Activated CD4-positive, CD25-positive, alpha-beta regulatory T cell (primary cell): ENCODE data around the gene XRCC1.
"Not testable (repeated sequence)": the region's sequence is repeated elsewhere in the genome, so short reads cannot be mapped to it uniquely, and the experiment has no call there.

Experiments
- DNase-seq, 4 experiments: peaks; one replicate each; lab custom pipeline; 2025; lab: John Stamatoyannopoulos, UW

Gene XRCC1

DNA sequence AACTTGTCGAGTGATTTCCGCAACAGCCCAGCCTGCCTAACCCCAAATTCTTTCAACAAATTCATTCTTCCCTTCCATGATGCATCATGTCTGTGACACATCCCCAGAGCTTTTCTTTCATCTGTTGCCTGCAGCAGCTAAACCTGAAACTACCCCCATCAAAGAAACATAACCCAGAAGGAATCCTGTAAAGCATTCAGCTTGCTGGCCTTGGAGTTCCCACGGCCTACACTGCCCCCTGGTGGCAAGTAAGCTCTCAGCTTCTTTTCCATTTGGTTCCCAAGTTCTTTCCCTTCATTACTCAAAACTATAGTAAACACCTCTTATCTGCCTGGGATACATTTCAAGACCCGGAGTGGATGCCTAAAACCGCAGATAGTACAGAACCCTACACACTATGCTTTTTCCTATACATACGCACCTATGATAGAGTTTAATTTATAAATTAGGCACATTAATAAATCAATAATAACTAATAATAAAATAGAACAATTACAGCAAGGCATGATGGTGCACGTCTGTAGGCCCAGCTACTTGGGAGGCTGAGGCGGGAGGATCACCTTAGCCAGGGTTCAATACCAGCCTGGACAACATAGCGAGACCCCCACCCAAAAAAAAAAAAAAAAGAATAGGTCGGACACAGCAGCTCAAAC lies 55.8 kb downstream of the XRCC1 start:
- peak; percentile 55 to 69 (median 66) for DNase-seq

DNA sequence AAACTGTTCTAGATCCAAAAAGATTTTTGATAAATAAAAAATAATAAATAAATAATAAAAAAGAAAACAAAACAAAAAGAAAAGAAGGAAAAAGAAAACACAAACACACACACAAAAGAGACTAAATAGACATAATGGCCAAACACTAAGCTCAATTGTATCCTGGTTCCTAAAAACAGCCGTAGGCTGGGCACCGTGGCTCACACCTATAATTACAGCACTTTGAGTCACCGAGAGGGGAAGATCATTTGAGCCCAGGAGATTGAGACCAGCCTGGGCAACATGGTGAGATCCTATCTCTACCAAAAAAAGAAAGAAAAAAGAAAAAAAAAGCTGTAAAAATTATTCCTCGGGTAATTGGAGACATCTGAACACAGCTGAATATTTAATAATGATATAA lies 57.3 kb downstream of the XRCC1 start:
- DNase-seq, result no peak

DNA sequence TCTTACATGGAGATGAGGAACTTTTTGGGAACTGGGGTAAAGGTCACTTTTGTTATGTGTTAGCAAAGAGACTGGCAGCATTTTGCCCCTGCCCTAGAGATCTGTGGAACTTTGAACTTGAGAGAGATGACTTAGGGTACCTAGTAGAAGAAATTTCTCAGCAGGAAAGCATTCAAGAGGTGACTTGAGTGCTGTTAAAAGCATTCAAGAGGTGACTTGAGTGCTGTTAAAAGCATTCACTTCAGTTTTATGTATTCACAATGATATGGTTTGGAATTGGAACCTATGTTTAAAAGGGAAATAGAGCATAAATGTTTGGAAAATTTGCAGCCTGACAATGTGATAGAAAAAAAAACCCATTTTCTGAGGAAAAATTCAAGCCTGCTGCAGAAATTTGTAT lies 62.9 kb downstream of the XRCC1 start:
- not testable (repeated sequence) for DNase-seq

DNA sequence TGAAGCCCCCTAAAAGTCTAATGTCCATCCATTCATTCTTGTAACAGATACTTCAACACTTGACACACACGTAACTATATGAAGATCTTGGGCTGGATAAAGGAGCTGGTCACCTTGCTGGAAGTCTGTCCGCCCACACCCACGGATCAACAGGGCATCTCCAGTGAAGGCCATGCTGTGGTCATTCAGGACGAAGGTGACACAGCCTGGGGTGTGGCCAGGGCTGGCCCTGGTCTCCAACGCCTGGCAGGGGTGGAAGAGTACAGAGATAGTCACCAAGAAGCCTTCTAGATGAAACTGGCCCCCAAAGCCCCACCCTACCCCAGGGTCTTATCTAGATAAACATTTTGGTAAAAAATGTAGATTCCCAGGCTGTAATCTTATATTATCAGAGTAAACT lies 64.0 kb downstream of the XRCC1 start:
- DNase-seq, result no peak

DNA sequence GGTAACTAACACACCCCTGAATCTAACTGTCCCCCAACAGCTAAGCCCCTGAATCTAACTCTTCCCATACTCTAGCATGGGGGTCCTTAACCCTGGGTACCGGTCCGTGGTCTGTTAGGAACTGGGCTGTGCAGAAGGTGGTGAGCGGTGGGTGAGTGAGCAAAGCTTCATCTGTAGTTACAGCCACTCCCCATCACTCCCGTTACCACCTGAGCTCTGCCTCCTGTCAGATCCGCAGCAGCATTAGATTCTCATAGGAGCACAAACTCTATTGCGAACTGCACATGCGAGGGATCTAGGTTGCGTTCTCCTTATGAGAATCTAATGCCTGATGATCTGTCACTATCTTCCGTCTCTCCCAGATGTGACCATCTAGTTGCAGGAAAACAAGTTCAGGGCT lies 64.6 kb downstream of the XRCC1 start:
- DNase-seq, result no peak

DNA sequence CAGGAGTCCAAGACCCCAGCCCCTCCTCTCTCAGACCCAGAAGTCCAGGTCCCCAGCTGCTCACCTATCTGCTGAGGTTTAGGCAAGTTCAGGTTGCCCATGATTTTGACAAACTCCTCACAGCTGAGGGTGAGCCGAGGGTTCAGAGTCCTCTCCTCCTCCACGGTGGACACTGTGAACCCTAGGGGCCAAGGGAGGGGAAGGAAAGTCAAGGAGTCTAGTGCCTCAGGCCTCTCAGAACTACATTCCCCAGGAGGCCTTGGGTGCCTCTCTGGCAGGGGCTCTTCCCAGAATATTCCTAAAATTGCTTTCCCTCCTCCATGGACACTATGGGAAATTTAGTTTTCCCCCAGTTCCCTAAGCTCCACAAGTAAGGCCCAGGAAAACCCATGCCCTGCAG lies 67.4 kb downstream of the XRCC1 start:
- no peak for DNase-seq

DNA sequence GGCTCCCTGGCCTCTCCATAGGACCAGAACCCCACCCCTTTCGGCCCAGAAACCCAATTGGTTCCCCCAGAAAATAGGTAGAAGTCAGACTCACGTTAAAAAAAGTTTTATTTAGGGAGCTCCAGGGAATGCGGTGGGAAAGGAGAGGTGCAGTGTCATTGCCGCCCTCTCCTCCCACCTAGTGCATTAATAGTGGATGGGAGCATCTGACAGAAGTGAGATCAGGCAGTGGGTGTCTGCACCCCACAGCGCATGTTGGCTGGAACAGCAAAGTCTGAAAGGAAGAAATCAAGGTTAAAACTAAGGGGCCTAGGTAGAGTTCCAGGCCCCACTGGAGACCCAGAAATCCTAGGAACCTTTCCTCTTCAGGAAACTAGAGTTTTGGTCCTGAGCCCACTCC lies 68.7 kb downstream of the XRCC1 start:
- no peak for DNase-seq

DNA sequence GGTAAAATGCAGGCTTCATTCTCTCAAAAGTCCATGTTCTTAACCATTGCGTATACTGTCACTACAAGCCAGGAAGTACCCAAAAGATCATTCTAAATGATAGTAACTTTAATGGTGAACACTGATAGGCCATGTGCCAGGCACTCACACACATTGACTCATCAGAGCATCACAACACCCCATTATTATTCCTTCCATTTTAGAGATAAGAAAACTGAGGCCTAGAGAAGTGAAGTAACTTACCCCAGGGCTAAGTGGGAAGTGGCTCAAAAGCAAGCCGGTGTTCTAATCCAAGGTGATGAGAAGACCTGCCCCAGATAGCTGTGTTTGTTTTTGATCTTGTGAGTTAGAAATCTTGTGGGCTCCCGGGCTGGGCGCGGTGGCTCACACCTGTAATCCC lies 69.4 kb downstream of the XRCC1 start:
- DNase-seq, result no peak

DNA sequence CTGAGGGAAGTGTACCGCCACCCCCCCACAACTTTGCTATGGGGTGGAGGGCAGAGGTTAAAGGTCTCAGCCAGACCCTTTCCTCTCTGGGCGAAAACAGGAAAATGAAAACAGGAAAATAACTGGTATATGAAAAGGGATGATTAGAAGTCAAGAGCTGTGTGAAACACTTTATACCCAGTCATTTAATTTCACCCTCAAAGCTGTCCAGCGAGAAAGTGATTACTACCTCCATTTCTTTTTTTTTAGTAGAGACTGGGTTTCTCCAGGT lies 70.2 kb downstream of the XRCC1 start:
- no peak for DNase-seq

DNA sequence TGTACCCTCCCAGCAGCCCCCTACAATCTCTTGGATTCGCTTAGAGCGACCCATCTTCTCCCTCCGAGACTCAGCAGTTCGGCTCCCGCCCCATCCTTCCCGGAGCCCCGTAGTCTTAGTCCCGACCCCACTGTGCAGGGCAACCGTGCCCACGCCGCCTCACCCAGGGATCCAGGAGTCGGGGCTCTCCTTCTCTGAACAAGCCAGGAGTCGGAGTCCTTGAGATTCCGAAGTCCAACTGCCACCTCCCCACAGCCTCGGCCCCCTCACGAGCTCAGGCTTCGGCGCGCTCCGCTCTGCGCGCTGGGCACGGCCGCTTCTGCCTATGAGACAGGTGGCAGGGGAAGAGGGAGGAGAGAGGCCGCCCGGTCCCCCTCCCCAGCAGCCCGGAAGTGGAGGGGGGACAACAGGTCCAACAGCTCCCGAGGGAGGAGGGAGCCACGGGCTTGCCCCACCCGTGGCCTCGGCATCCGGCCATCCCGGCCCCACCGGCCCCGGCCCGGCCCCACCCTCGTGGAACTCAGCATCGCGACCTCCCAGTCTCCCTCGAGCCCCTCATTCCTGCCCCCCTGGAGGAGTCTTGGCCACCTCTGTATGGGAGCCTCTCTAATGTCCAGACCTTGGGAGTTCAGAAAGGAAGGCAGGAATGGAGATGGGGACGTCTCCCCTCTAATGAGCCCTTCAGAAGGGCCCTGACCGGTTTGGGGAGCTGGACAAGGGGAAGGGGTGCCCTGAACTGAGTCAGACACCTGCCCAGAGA lies 70.7 kb downstream of the XRCC1 start, which contains the start of gene PHLDB3:
Gene PHLDB3 (minus strand): TSS at position 321 of the 760 bp plus-strand sequence. CDS start 628 bp downstream, outside the sequence.
- peak; percentile 29 to 51 (median 31) for DNase-seq

DNA sequence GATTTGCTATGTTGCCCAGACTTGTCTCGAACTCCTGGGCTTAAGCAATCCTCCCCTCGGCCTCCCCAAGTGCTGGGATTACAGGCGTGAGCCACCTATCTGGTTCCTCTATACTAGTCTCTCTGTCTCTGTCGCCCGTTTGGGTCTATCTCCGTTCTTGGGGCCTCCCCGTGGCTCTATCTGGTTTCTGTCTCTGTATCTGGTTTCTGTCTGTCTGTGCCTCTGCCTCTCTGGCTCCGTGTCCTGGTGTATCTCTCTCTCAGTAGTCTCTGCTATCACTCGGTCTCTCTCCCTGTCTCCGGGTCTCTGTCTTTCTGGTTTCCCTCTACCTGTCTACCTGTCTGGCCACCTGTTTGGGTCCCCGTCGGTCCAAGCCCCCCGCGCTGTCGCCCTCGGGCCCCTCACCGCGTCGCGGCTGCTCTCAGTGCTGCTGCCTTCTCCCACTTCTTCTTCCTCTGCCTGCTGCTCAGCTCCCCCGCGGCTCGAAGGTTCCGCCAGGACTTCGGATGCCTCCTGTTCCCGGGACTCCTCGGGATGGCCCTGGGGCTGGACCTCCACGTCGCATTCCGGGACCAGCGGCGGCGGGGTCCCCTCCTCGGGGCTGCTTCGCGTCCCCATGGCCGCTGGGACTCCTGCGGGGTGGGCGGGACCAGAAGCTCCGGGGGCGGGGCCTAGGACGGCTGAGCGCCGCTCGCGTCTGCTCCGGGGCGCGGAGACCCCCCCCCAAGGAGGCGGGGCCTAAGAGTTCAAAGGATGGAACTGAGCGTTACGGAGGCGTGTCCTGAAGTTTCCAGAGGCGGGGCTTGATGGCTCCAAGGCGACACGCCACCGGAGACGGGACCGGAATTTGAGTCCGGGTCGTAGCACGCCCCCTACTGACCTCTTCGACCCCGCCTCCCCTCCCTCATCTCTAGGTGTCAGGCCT lies 71.6 kb downstream of the XRCC1 start:
- peak; percentile 96 to 98 (median 98) for DNase-seq

DNA sequence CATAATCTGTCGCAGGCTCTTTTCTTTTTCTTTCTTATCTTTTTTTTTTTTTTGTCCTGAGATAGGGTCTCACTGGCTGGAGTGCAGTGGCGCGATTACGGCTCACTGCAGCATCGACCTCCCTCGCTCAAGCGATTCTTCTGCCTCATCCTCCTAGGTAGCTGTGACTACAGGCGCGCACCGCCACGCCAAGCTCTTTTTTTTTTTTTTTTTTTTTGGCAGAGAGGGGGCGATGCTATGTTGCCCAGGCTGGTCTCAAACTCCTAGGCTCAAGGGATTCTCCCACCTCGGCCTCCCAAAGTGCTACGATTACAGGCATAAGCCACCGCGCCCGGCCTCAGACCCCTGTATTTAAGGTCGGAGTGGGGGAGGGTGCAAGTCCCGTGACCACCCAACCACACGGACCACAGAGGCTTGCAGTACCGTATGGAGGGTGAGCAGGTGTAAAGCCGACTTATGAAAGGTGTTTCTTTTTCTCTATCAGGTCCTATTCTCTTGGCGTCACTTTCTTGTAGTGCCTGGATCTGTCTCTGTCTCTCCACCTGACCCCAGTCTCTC lies 72.8 kb downstream of the XRCC1 start:
- no peak for DNase-seq

DNA sequence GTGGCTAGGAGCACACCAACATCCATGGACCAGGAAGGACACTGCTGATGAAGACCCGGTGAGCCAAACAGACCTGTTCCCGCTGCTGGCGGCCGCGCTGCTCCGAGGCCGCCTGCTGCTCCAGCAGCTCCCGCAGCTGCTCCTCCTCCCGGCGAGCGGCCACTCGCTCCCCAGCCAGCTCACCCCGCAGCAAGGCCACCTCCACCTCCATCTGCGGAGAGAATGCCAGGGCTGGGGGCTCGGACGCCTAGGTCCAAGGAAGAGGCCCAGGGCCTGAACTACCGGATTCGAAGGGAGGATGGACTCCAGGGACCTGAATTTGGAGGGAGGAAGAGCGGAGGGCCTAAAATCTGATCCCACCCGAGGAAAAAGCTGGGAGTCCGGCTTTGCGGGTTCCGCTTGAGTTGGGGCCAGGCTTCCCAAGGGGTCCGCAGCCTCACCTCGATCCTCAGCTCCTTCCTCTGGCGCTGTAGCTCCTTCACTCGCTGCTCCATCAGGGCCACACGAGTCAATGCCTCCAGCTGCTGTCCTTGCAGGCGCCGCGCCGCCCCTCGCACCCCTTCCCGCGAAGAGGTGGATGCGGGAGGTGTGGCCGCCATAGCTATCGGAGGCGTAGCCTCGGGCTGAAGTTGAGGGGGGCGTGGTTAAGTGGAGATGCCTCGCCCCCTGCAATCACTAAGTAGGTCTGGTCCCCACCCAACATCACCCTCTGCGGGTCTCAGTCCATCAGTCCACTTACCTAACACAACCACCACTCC lies 73.5 kb downstream of the XRCC1 start:
- no peak for DNase-seq

DNA sequence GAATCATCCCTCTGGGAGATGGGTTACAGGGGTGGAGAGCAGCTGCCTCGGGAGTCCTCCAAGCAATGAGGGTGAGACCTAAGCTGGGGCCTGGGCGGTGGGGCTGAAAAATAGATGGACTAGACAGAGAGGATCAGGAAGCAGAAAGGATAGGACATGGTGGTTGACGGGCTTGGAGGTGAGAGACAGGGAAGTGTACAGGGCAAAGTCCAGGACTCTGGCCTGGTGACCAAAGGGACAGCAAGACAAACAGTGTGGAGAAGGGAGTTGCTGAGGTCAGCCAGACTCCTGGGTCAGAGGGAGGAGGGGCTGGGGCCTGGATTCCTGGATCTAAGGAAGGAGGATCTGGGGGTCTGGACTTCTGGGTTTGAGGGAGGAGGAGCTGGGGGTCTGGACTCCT lies 76.3 kb downstream of the XRCC1 start:
- DNase-seq, result no peak

DNA sequence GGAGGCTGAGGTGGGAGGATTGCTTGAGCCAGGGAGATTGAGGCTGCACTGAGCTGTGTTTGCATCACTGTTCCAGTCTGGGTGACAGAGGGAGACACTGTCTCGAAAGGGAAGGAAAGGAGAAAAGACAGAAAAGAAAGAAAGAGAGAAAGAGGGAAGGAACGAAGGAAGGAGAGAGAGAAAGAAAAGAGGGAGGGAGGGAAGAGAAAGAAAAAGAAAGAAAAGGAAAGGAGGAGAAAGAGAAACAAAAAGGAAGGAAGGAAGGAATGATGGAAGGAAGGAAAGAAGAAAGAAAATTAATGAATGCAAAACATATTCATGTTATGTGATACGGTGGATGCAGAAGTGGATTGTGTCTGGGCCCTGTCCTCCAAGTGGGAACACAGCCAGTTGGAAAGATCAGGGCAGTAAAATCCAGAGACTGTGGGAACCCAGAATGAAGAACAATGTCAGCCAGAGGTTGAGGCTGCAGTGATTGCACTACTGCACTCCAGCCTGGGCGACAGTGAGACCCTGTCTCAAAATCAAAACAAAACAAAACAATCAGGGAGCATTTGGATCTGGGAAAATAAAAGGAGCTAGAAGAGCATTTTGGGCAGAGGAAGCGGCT lies 77.0 kb downstream of the XRCC1 start:
- no peak for DNase-seq

DNA sequence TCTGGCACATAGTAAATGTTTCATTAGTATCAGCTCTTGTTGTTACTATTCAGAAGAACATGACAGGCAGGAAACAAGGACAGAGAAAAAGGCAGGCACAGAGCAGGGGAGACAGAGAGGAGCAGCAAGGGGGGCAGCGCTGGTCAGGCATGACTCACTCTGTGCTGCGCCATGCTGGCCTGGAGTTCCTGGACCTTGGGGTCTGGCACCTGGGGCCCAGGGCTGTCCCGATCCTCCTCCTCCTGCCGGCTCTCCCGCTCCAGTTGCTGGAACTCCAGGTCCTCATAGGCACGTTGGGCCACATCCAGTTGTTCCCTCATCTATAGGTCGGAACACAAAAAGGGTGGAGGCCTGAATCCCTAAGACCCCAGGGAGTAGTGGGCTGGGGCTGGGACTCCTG lies 78.4 kb downstream of the XRCC1 start:
- no peak for DNase-seq

DNA sequence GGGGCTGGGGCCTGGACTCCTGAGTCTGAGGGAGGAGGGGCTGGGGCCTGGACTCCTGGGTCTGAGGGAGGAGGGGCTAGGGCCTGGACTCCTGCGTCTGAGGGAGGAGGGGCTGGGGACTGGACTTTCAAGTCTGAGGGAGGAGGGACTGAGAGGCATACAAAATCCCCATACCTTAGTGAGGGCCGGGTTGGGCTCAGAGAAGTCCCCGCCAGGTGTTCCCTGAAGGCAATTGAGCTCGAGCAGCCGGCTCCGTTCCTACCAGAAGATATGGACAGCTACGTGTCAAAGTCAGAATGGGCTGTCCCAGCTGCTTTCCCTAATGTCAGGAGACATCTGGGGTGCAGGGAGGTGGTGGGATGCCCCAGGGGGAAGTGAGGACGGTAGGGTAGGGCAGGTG lies 80.2 kb downstream of the XRCC1 start:
- DNase-seq, result no peak
